PC-9 (cell line): ENCODE results near the gene RAB25. TPM values are rescaled to one million over a fixed set of nuclear protein-coding genes. Genes with fewer than 3 reads are reported as not detected.

Source experiments
- BruUV-seq: library from RNA; stranded (reverse); fragments of 400-500 nt; replicated peaks from 2 replicates; lab custom pipeline; 2021; lab: Mats Ljungman, UMichigan
- CTCF ChIA-PET: fragments of 300-600 bp; sonication (Branson Sonifier 250); formaldehyde crosslinking; loops from one replicate; lab custom pipeline; 2022; ENCODE audit warnings: antibody characterized with exemption; lab: Charles Lee
- POLR2A ChIA-PET: fragments of 300-600 bp; sonication (Branson Sonifier 250); formaldehyde crosslinking; loops from one replicate; lab custom pipeline; 2022; ENCODE audit warnings: antibody characterized with exemption; ENCODE audit not compliant: unreplicated experiment; lab: Charles Lee
- DNase-seq, 2 experiments: peaks; one replicate each; pipeline versions ENCODE4 v3.0.0 to v3.0.0-alpha.2; 2015 to 2022; ENCODE audit warnings: mixed read lengths in 1 of 2
- H2AFZ ChIP-seq: fragments of 200-600 bp; sonication (generic); 2 replicates; pipeline ENCODE4 v1.8.1; 2017; ENCODE audit warnings: antibody characterized with exemption
- H3F3A ChIP-seq: fragments of 200-600 bp; sonication (generic); 2 replicates; pipeline ENCODE4 v1.8.1; 2017; ENCODE audit warnings: antibody characterized with exemption, mild to moderate bottlenecking, low read depth; ENCODE audit not compliant: insufficient read depth
- H3K27ac ChIP-seq: fragments of 200-600 bp; sonication (generic); 2 replicates; pipeline ENCODE4 v1.6.1; 2016; ENCODE audit warnings: mixed run types
- H3K27me3 ChIP-seq: fragments of 200-600 bp; sonication (generic); 2 replicates; pipeline ENCODE4 v1.6.1; 2016; ENCODE audit warnings: low read depth, mixed run types; ENCODE audit not compliant: insufficient read depth
- H3K36me3 ChIP-seq: fragments of 200-600 bp; sonication (generic); 2 replicates; pipeline ENCODE4 v1.6.1; 2016; ENCODE audit warnings: low read depth, mixed run types
- H3K4me1 ChIP-seq: fragments of 200-600 bp; sonication (generic); replicated peaks from 2 replicates; pipeline ENCODE4 v1.6.1; 2016; ENCODE audit warnings: mixed run types; ENCODE audit not compliant: insufficient read depth
- H3K4me2 ChIP-seq: fragments of 200-600 bp; sonication (generic); 2 replicates; pipeline ENCODE4 v1.6.1; 2017; ENCODE audit warnings: mixed run types
- H3K4me3 ChIP-seq: fragments of 200-600 bp; sonication (generic); 2 replicates; pipeline ENCODE4 v1.6.1; 2016; ENCODE audit warnings: mixed run types
- H3K79me2 ChIP-seq: fragments of 200-600 bp; sonication (generic); 2 replicates; pipeline ENCODE4 v1.6.1; 2017; ENCODE audit warnings: low read depth, mixed run types
- H3K9me2 ChIP-seq: fragments of 200-600 bp; sonication (generic); 2 replicates; pipeline ENCODE4 v1.8.1; 2017; ENCODE audit warnings: mild to moderate bottlenecking; ENCODE audit not compliant: insufficient read depth
- H3K9me3 ChIP-seq: fragments of 200-600 bp; sonication (generic); 2 replicates; pipeline ENCODE4 v1.8.1; 2016; ENCODE audit warnings: low read depth; ENCODE audit not compliant: insufficient read depth
- H4K20me1 ChIP-seq: fragments of 200-600 bp; sonication (generic); 2 replicates; pipeline ENCODE4 v1.8.1; 2017; ENCODE audit not compliant: insufficient read depth
- EZH2 ChIP-seq: fragments of 200-600 bp; sonication (generic); IDR thresholded peaks from 2 replicates; pipeline ENCODE4 v1.8.0; 2017; ENCODE audit warnings: antibody characterized with exemption, low read depth
- intact Hi-C: fragments of 100-400 bp; cut with micrococcal nuclease; formaldehyde crosslinking; loops from one replicate; pipeline ENCODE4 v1.10.0; 2022; ENCODE audit not compliant: unreplicated experiment
- total RNA-seq: library from RNA; stranded (reverse); gene quantifications from 2 replicates; pipeline ENCODE4 v1.2.3, GENCODE V29; 2021
- TF ChIP-seq, protein P1 (sequence below): fragments of 200-600 bp; sonication (generic); conservative IDR thresholded peaks from 2 replicates; pipeline ENCODE4 v1.6.1; 2017; ENCODE audit warnings: mixed run types, antibody characterized with exemption, mild to moderate bottlenecking, moderate library complexity

Gene RAB25
- total RNA-seq, 1 experiment from 2014 or later, result 129 TPM

DNA sequence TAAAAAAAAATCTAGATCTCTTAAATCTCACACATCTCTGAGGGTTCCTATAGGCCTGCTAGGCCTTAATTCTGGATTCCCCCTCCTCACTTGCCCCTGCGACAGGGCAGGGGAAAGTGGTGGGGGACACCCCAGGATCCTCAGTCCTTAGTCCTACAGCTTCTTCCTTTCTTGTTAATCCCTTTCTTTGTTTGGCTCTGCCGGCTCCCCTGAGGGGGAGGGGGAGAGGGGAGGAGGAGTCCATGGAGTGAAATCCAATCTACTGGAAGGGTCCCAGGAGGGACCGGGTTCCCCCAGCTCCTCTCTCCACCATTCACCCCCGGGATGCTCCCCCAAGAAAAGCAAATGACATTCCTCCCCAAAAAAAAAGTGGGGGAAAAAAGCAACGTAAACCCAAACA lies 12.8 kb downstream of the RAB25 start:
- H3F3A ChIP-seq, result peaks cover 27% of the 10 kb centered on the region; the same call in 1 of the 2 replicates
- TF ChIP-seq, protein P1, sequence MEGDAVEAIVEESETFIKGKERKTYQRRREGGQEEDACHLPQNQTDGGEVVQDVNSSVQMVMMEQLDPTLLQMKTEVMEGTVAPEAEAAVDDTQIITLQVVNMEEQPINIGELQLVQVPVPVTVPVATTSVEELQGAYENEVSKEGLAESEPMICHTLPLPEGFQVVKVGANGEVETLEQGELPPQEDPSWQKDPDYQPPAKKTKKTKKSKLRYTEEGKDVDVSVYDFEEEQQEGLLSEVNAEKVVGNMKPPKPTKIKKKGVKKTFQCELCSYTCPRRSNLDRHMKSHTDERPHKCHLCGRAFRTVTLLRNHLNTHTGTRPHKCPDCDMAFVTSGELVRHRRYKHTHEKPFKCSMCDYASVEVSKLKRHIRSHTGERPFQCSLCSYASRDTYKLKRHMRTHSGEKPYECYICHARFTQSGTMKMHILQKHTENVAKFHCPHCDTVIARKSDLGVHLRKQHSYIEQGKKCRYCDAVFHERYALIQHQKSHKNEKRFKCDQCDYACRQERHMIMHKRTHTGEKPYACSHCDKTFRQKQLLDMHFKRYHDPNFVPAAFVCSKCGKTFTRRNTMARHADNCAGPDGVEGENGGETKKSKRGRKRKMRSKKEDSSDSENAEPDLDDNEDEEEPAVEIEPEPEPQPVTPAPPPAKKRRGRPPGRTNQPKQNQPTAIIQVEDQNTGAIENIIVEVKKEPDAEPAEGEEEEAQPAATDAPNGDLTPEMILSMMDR, result no peak
- no peak for TF ChIP-seq EZH2
- no peaks in the 10 kb centered on the region for H3K36me3 ChIP-seq
- ChIA-PET POLR2A (no interaction called here), CTCF (no interaction called here)
- no peak overlapping the region for H2AFZ ChIP-seq
- H3K4me3 ChIP-seq, result no peak overlapping the region
- H3K4me1 ChIP-seq, result no peaks in the 10 kb centered on the region
- intact Hi-C loops, result no loop called here
- no TSS peak for BruUV-seq
- no peak overlapping the region for H3K4me2 ChIP-seq
- H3K27ac ChIP-seq, result no peak overlapping the region
- no peaks in the 10 kb centered on the region for H3K79me2 ChIP-seq
- no peaks in the 10 kb centered on the region for H3K9me2 ChIP-seq
- no peaks in the 10 kb centered on the region for H3K9me3 ChIP-seq
- no peak for DNase-seq
- no peaks in the 10 kb centered on the region for H3K27me3 ChIP-seq
- no peaks in the 10 kb centered on the region for H4K20me1 ChIP-seq

DNA sequence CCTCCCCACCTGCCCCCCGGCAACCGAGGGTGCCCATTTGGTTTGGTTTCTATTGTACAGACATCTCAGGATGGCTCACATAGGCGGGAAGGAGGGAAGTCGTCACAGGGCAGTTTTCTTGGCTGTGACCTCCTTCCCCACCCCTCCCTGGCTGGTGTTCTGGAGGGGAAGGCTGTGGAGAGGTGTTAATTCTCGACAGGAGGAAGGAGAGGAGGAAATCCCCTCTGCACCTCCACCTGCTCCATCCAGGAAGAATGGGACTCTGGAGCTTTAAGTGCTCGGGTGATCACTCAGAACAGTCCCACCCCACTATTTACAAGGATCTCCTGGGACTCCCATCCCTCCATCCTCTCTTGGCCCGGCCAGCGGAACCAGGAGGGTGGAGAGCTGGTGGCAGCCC lies 13.7 kb downstream of the RAB25 start:
- intact Hi-C loops, result no loop called here
- Histone ChIP-seq H3K27me3 (no peaks in the 10 kb centered on the region), H3K9me2 (no peaks in the 10 kb centered on the region), H3K4me3 (no peak overlapping the region), H3K4me1 (no peaks in the 10 kb centered on the region), H3F3A (peaks cover 26% of the 10 kb centered on the region; the same call in 1 of the 2 replicates), H4K20me1 (no peaks in the 10 kb centered on the region), H3K36me3 (no peaks in the 10 kb centered on the region), H3K4me2 (no peak overlapping the region), H2AFZ (no peak overlapping the region), H3K9me3 (no peaks in the 10 kb centered on the region), H3K79me2 (no peaks in the 10 kb centered on the region), H3K27ac (no peak overlapping the region)
- TF ChIP-seq EZH2, result no peak
- TF ChIP-seq, protein P1, result no peak
- POLR2A ChIA-PET, result interaction anchor here (0.6 kb wide), 1 partner anchor 344 kb away, joined by 5 read pairs; no protein-coding TSS in a partner anchor
- no peak for DNase-seq
- no TSS peak for BruUV-seq
- CTCF ChIA-PET, result no interaction called here

DNA sequence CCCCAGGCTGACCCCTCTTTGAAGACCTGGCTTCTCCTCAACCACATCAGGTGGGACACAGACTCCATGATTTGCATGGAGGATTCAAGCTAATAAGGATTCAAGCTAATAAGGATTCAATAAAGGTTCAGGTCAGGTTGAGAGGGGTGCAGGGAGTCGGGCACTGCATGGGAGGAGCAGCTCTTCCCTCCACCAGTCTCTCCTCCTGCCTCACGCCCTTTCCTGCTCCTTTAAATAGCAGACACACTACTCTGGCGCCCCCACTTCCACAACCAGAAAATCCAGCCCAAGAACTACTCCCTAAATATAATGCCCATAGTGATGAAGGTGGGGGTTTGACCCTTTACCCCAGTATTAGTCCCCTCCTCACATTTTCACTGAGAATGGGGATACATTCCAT lies 14.2 kb downstream of the RAB25 start:
- intact Hi-C loops, result no loop called here
- H3K9me3 ChIP-seq, result no peaks in the 10 kb centered on the region
- H4K20me1 ChIP-seq, result no peaks in the 10 kb centered on the region
- H3K4me1 ChIP-seq, result no peaks in the 10 kb centered on the region
- peaks cover 26% of the 10 kb centered on the region; the same call in 1 of the 2 replicates for H3F3A ChIP-seq
- no peaks in the 10 kb centered on the region for H3K79me2 ChIP-seq
- ChIA-PET CTCF (no interaction called here), POLR2A (no interaction called here)
- no peaks in the 10 kb centered on the region for H3K9me2 ChIP-seq
- no peak for TF ChIP-seq EZH2
- TF ChIP-seq, protein P1, result no peak
- no peak overlapping the region for H3K4me3 ChIP-seq
- no peaks in the 10 kb centered on the region for H3K36me3 ChIP-seq
- DNase-seq, result no peak
- BruUV-seq, result no TSS peak
- no peak overlapping the region for H2AFZ ChIP-seq
- no peak overlapping the region for H3K4me2 ChIP-seq
- H3K27me3 ChIP-seq, result no peaks in the 10 kb centered on the region
- H3K27ac ChIP-seq, result no peak overlapping the region
